VCaP (cell line): ENCODE results near the gene JPH2.

Experiments used
- H3K27ac ChIP-seq: fragments of 450-650 bp; 2 replicates; pipeline ENCODE4 v1.5.1; 2017
- CTCF ChIP-seq: fragments of 450-650 bp; conservative IDR thresholded peaks from 2 replicates; pipeline ENCODE4 v1.5.1; 2017; ENCODE audit warnings: mild to moderate bottlenecking, moderate library complexity

JPH2 gene

DNA sequence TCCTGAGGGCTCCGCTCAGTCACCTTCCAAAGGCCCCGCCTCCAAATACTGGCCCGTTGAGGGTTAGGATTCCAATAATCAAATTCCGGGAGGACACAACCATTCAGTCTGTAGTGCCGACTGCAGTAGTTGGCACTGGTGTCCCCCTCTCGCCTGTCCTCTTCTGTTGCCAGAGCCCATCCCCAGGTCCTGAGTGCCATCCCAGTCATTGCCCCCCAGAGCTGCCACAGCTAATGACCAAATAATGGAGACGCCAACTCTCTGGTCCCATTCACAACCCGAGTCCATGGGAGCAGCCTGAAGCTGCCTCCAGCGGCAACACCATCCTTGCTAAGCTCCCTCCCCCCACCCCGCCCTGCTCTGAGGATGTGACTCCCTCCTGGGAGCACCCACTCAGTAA is 115.9 kb downstream of the JPH2 start:
- TF ChIP-seq CTCF, result no peak
- no peak overlapping the region for H3K27ac ChIP-seq

DNA sequence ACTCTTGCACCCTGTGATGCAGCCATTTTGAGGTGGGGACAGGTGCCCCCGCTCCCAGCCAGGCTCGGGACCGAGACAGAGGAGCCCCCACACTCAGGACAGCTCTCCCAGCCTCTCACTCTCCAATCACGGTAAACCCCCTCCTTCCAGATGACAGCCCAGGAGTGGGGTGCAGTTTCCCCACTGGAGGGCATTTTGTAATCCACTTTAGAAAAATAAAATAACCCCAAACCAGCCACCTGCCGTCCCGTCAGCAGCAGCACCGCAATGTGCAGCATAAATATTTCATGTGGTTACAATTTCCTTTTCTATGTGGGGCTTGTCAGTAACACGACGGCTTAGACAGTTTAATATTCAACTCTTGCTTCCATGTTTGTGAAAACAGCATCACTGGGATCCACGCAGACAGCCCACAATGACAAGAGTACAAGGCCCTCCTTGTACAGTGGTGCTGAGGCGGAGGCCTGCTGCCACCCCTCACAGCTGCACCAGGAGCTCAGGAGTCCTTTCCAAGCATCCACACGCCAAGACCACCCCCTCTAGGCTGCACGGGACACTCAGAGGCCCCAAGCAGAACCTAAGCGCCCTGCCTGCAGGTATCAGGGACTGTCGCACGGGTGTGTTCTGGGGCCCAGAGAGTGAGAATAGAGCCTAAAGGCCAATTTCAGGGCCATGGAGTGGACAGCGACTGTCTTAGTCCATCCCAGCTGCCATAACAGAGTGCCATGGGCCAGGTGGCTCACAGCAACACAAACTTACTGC is 116.7 kb downstream of the JPH2 start:
- no peak for TF ChIP-seq CTCF
- H3K27ac ChIP-seq, result no peak overlapping the region

DNA sequence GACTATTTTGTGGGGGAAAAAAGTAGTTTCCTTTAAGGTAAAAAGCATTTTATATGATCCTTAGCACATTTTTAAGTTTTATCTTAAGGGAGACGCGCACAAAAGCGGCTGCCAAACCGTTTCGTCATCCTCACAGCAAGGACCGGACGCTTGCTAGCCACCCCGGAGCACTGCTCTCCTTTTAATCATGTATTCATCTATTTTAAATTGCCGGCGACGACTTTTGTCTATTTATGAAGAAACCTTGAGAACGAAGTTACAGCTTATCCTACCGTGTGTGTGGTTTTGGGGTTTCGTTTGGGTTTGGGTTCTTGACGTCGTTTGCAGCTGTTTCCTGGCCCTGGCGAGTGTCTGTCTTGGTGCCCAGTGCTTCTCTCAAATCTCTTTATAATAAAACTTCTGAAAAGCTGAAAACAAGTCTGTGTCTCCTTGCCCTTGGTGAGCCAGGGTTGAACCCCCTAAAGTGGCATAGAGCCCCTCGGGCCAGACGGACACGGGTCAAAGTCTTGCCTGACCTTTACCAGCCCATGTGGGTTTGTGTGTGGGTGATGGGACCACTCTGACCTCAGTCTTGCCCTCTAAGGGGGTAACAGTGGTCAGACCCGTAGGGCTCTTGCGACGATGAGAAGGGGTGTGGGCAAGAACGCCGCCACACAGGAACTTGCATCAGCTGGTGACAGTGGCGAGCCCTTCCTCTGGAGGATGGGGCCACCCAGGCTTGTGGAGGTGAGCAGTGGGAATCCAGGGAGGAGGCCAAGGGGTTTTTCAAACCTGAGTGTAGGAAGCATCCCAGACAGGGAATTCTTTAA is 117.6 kb downstream of the JPH2 start:
- TF ChIP-seq CTCF, result no peak
- no peak overlapping the region for H3K27ac ChIP-seq

DNA sequence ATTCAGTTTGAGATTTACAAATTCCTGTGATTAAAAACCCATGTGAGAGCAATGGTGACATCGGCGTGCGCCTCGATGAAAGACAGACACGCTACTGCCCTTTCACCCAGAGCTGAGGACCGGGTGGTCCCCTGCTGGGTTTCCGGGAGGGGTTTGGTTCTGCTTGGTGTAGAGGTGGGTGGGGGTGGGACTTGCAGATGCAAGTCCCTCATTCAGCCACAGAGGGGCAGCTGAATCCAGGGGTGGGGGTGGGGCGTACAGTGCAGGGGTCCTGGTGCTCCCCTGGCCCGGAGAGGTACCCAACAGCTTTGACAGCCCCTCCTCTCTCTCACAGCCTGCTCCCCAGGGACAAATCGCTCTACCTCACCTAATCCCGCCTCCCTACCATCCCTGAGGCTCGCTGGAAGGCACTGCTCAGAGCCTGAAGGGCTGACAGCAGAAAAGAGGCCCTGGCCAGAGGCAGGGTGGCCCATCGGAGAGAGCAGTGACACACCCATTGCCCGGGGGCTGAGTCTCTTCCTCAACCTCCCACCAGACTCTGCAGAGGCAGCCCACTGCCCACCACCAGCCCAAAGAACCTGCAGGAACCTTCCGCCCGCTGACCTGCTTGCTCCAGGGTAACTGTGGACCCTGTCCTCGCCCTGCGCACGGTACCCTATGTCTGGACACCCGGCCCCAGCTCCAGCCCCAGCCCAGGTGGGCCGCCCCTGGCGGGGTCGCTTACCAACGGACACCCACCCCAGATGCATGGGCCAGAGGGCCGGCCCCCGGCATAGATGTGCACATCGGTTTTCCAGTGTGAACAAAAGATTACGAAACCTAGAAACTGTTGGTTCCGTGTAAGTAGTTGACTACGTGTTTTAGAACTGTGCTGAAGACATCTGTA is 118.4 kb downstream of the JPH2 start:
- TF ChIP-seq CTCF, result no peak
- H3K27ac ChIP-seq, result no peak overlapping the region

- no peak for TF ChIP-seq CTCF
- no peak overlapping the region for H3K27ac ChIP-seq
Measured at GRCh38 chr20:44067650-44068081, 119.3 kb downstream of the JPH2 start.

GRCh38 chr20:44066645-44067606 is 120.1 kb downstream of the JPH2 start:
- no peak for TF ChIP-seq CTCF
- no peak overlapping the region for H3K27ac ChIP-seq
